Lower lobe of right lung (tissue), 2 donors: ENCODE measurements around the gene POLRMT. TPM values are rescaled to one million over a fixed set of nuclear protein-coding genes. Genes with fewer than 3 reads are reported as not detected.

ENCODE experiments used
- ATAC-seq, 2 donors: fragments of 200-7000 bp; cut with Tn5 transposase; one replicate each; pipeline ENCODE4 v1.9.1; 2020 to 2022; ENCODE audit warnings: mild to moderate bottlenecking in 2 of 2, moderate library complexity in 2 of 2
- DNase-seq: peaks from one replicate; pipeline ENCODE4 v3.0.0-alpha.2; 2020
- H3K27ac ChIP-seq: fragments of 200-600 bp; one replicate; pipeline ENCODE4 v1.8.0; 2022
- H3K27me3 ChIP-seq: fragments of 200-600 bp; one replicate; pipeline ENCODE4 v1.8.0; 2022; ENCODE audit warnings: low read depth
- H3K36me3 ChIP-seq: fragments of 200-600 bp; one replicate; pipeline ENCODE4 v1.8.0; 2022; ENCODE audit warnings: mild to moderate bottlenecking
- H3K4me1 ChIP-seq: fragments of 200-600 bp; one replicate; pipeline ENCODE4 v1.8.0; 2022
- H3K4me3 ChIP-seq: fragments of 200-600 bp; one replicate; pipeline ENCODE4 v1.8.0; 2022; ENCODE audit warnings: mild to moderate bottlenecking
- H3K9me3 ChIP-seq: fragments of 200-600 bp; one replicate; pipeline ENCODE4 v1.8.0; 2022
- intact Hi-C: fragments of 100-400 bp; cut with DNase I; formaldehyde crosslinking; loops from one replicate; pipeline ENCODE4 v1.11.0; 2022
- total RNA-seq: library from RNA; stranded (reverse); fragmentation: NEBNext Ultra II Directional; extraction: Animal tissue kit (Norgen Biotek cat#: 25700); gene quantifications from one replicate; pipeline ENCODE4 v1.2.1, GENCODE V29; 2021
- TF ChIP-seq, protein P1 (sequence below): fragments of 200-600 bp; IDR thresholded peaks from one replicate; pipeline ENCODE4 v1.8.0; 2022; ENCODE audit warnings: antibody characterized with exemption, mild to moderate bottlenecking
- donor health status: DM: no; HTN: yes; CAD: no; lungs with severe emphysema.

The POLRMT gene
- total RNA-seq, 1 donor from 2014 or later, result 42.5 TPM

DNA sequence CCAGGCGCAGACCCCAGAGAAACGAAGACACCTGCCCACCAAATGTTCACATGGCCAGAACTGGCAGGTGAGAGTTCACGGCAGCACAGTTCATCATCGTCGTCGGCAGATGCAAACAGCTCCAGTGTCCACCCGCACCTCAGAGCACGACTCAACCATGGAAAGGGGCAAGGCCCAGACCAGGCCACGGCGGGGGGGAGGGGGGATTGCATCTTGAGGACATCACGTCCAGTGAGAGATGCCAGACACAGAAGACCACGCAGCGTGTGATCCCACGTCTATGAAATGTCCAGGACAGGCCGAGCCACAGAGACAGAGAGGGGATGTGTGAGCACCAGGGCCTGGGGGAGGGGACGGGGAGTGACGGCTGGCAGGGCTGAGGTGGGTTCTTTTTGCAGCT, 22.4 kb upstream of the POLRMT start:
- H3K4me1 ChIP-seq, result peaks cover 33% of the 10 kb centered on the region
- TF ChIP-seq, protein P1, sequence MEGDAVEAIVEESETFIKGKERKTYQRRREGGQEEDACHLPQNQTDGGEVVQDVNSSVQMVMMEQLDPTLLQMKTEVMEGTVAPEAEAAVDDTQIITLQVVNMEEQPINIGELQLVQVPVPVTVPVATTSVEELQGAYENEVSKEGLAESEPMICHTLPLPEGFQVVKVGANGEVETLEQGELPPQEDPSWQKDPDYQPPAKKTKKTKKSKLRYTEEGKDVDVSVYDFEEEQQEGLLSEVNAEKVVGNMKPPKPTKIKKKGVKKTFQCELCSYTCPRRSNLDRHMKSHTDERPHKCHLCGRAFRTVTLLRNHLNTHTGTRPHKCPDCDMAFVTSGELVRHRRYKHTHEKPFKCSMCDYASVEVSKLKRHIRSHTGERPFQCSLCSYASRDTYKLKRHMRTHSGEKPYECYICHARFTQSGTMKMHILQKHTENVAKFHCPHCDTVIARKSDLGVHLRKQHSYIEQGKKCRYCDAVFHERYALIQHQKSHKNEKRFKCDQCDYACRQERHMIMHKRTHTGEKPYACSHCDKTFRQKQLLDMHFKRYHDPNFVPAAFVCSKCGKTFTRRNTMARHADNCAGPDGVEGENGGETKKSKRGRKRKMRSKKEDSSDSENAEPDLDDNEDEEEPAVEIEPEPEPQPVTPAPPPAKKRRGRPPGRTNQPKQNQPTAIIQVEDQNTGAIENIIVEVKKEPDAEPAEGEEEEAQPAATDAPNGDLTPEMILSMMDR, result no peak

DNA sequence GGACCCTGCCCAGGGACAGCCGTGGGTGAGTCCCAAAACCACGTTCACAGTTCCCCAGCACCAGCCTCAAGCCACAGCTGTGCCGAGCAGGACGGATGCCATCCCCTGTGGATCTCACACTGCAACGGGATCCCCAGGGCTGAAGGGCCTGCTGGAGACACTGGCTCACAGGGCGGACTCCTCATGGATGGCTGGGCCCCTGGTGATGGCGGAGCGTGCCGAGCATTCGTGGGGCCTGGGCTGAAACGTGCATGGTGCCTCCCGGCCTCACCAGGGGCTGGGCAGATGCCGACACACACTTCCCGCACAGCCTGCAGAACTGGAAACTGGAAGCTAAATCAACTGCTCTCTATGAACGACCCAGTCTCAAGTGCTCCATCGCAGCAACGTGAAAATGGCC, 20.1 kb upstream of the POLRMT start:
- H3K36me3 ChIP-seq, result peaks cover 68% of the 10 kb centered on the region
- no peaks in the 10 kb centered on the region for H3K27me3 ChIP-seq
- DNase-seq, result no peak
- H3K4me3 ChIP-seq, result no peak overlapping the region
- H3K27ac ChIP-seq, result no peak overlapping the region
- no peaks in the 10 kb centered on the region for H3K9me3 ChIP-seq
- TF ChIP-seq, protein P1, result no peak
- ATAC-seq, result no peak
- intact Hi-C loops, result no loop called here
- peaks cover 11% of the 10 kb centered on the region for H3K4me1 ChIP-seq

More for the DNA sequence above, 22.4 kb upstream of the POLRMT start:
- no peak for DNase-seq
- H3K9me3 ChIP-seq, result no peaks in the 10 kb centered on the region
- no peak overlapping the region for H3K4me3 ChIP-seq
- H3K27ac ChIP-seq, result no peak overlapping the region
- peaks cover 45% of the 10 kb centered on the region for H3K36me3 ChIP-seq
- ATAC-seq, result no peak
- H3K27me3 ChIP-seq, result no peaks in the 10 kb centered on the region
- intact Hi-C loops, result no loop called here

GRCh38 chr19:652467-653389, 19.4 kb upstream of the POLRMT start:
- Histone ChIP-seq H3K4me3 (no peak overlapping the region), H3K9me3 (no peaks in the 10 kb centered on the region), H3K36me3 (peaks cover 75% of the 10 kb centered on the region), H3K27ac (no peak overlapping the region), H3K4me1 (peaks cover 4% of the 10 kb centered on the region), H3K27me3 (no peaks in the 10 kb centered on the region)
- no peak for ATAC-seq
- no peak for DNase-seq
- TF ChIP-seq, protein P1, result no peak
- intact Hi-C loops, result no loop called here

DNA sequence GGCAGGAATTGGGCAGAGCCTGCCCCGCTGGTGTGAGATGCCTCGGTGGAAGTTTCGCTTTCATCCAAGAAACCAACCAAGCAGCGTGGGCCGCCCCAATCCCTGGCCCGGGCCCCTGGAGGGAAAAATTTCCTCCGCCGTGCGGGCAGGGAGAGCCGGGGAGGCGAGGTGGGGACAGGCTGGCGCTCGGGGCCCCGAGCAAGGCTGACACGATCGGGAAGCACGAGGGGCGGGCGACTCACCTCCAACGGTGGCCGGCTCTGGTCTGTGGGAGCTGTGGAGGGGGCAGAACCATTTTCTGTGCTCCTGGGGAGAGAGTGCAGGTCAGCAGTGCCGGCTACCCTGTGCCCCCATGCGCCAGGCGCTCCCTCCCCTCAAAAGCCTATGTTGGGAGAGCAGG, 18.7 kb upstream of the POLRMT start:
- ATAC-seq (no peak), DNase-seq (no peak)
- H3K36me3 ChIP-seq, result peaks cover 82% of the 10 kb centered on the region
- intact Hi-C loops, result no loop called here
- H3K9me3 ChIP-seq, result no peaks in the 10 kb centered on the region
- TF ChIP-seq, protein P1, result no peak
- no peaks in the 10 kb centered on the region for H3K4me1 ChIP-seq
- no peaks in the 10 kb centered on the region for H3K27me3 ChIP-seq
- no peak overlapping the region for H3K27ac ChIP-seq
- no peak overlapping the region for H3K4me3 ChIP-seq

- H3K4me1 ChIP-seq, result no peaks in the 10 kb centered on the region
- TF ChIP-seq, protein P1, result no peak
- no peak overlapping the region for H3K4me3 ChIP-seq
- no peak overlapping the region for H3K27ac ChIP-seq
- ATAC-seq (no peak), DNase-seq (no peak)
- H3K36me3 ChIP-seq, result peaks cover 88% of the 10 kb centered on the region
- intact Hi-C loops, result no loop called here
- no peaks in the 10 kb centered on the region for H3K9me3 ChIP-seq
- no peaks in the 10 kb centered on the region for H3K27me3 ChIP-seq
Observed at GRCh38 chr19:651114-651818, 17.9 kb upstream of the POLRMT start.
